Activated naive CD4-positive, alpha-beta T cell treated with anti-CD3 and anti-CD28 coated beads for 36 hours (primary cell): ENCODE measurements around the gene CMTM5. TPM values are rescaled to one million over a fixed set of nuclear protein-coding genes. Genes with fewer than 3 reads are reported as not detected.
A peak's percentile ranks its signal among the peaks of the same experiment; 100 is the strongest.

ENCODE experiments used
- CTCF ChIA-PET: fragments of 350-600 bp; sonication (Branson Sonifier 250); formaldehyde crosslinking; loops from one replicate; lab custom pipeline; 2021; ENCODE audit warnings: antibody characterized with exemption; lab: Charles Lee
- DNase-seq: peaks from one replicate; pipeline ENCODE4 v3.0.0-alpha.2; 2020
- H3K27ac Mint-ChIP-seq: one replicate; pipeline ENCODE4 v1.8.0; 2021; ENCODE audit warnings: mild to moderate bottlenecking, mixed read lengths
- H3K27me3 Mint-ChIP-seq: one replicate; pipeline ENCODE4 v1.8.0; 2021; ENCODE audit warnings: low read depth, mixed read lengths
- H3K36me3 Mint-ChIP-seq: one replicate; pipeline ENCODE4 v1.8.0; 2021; ENCODE audit warnings: low read depth, mixed read lengths
- H3K4me1 Mint-ChIP-seq: one replicate; pipeline ENCODE4 v1.8.0; 2021; ENCODE audit warnings: low read depth, mixed read lengths
- H3K4me3 Mint-ChIP-seq: one replicate; pipeline ENCODE4 v1.8.0; 2021; ENCODE audit warnings: mild to moderate bottlenecking, moderate library complexity, mixed read lengths
- H3K9me3 Mint-ChIP-seq: one replicate; pipeline ENCODE4 v1.8.0; 2021; ENCODE audit warnings: mixed read lengths
- intact Hi-C: fragments of 100-400 bp; cut with micrococcal nuclease; formaldehyde crosslinking; loops from one replicate; pipeline ENCODE4 v1.15.1; 2023
- total RNA-seq, 2 experiments: library from RNA; stranded (reverse); gene quantifications; one replicate each; pipeline ENCODE4 v1.2.3, GENCODE V29; 2021

CMTM5 gene
- total RNA-seq, 2 experiments from 2014 or later = not detected

DNA sequence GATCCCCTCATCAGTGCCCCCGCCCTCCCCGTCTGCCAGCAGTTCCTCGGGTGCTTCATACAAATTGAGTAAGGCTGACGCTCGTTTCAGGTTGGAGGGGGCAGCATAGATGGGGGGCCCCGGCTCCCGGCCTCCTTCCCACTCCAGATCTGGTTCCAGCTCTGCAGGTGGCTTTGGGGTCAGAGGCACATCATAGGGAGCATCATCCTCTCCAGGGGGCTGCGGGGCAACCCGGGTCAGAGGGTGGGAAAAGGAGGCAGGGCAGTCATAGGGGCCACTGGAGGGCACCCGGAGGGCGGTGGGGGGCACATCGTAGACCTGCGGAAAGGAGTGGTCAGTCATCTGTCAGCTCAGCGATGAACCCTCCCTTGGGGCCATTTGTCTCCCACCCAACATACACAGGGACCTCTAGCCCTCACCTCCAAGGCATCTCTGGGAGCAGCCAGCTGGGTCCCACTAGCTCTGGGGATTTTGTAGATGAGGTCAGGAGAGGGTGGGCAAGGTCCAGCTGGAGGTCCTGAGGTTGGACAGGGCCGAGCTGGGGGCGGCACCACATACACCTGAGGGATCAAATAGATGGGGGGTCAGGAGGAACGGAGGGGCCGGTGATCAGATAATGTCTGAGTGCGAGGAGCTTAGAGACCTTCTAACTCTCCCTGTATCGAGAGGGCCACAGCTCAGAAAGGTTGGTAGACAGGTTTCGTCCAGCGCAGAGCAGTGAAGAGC, 17.0 kb upstream of the CMTM5 start:
- intact Hi-C loops = no loop called here

DNA sequence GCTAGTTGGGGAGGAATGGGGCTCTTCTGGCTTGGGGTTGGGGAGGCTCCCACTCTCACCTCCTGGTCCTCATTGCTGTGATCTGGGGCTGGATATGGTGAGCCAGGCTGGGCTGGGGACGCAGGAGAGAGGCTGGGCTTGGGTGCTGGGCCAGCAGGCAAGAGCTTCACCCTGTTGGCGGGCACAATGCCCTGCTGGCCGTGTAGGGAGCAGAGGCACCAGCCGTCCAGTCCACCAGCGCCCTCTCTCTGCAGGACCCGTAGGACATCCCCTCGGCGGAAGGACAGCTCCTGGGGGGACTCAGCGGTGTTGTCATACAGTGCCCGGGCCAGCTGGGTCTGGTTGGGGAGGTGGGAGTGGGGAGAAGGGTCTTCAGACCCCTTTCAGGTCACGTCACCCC, 16.4 kb upstream of the CMTM5 start:
- intact Hi-C loops = no loop called here
- Mint-ChIP-seq H3K4me1 (peaks cover 3% of the 10 kb centered on the region), H3K27me3 (peaks cover 11% of the 10 kb centered on the region), H3K36me3 (no peaks in the 10 kb centered on the region), H3K9me3 (no peaks in the 10 kb centered on the region), H3K4me3 (no peak overlapping the region), H3K27ac (no peak overlapping the region)
- CTCF ChIA-PET = interaction anchor here (0.9 to 3.7 kb wide), 6 partner anchors 19 to 239 kb away, joined by 3 to 21 read pairs (median 3); no protein-coding TSS in a partner anchor
- DNase-seq = no peak

More for the DNA sequence above, 17.0 kb upstream of the CMTM5 start:
- H3K27ac Mint-ChIP-seq = no peak overlapping the region
- no peaks in the 10 kb centered on the region for H3K9me3 Mint-ChIP-seq
- peaks cover 2% of the 10 kb centered on the region for H3K4me1 Mint-ChIP-seq
- no peaks in the 10 kb centered on the region for H3K36me3 Mint-ChIP-seq
- no peak for DNase-seq
- CTCF ChIA-PET = interaction anchor here (1.1 to 3.7 kb wide), 5 partner anchors 20 to 239 kb away, joined by 3 to 21 read pairs (median 3); no protein-coding TSS in a partner anchor
- no peak overlapping the region for H3K4me3 Mint-ChIP-seq
- H3K27me3 Mint-ChIP-seq = peaks cover 9% of the 10 kb centered on the region

DNA sequence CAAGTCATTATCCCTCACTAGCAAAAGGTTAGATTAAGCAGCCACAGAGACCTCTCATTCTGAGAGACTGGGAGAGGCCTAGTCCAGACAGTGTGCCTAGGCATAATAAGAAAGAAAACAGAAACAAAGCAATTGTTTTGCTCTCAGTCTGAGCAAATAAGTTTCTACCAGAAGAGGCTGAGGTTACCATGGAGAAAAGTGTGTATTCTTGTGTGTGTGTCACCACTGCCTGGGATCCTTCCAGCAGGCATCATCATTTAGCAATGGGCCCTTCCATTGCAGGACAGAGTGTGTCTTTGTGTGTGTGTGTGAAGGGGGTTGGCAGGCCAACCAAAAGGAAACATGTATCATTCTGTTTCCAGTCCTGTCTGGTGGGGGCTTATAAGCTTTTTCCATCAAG, 15.5 kb upstream of the CMTM5 start:
- Mint-ChIP-seq H3K4me3 (no peak overlapping the region), H3K36me3 (no peaks in the 10 kb centered on the region), H3K27me3 (peaks cover 11% of the 10 kb centered on the region), H3K9me3 (no peaks in the 10 kb centered on the region), H3K27ac (no peak overlapping the region), H3K4me1 (peaks cover 3% of the 10 kb centered on the region)
- CTCF ChIA-PET = interaction anchor here (0.9 to 3.7 kb wide), 4 partner anchors 16 to 35 kb away, joined by 3 to 21 read pairs (median 4); no protein-coding TSS in a partner anchor
- intact Hi-C loops = no loop called here
- peak; percentile 10 for DNase-seq

DNA sequence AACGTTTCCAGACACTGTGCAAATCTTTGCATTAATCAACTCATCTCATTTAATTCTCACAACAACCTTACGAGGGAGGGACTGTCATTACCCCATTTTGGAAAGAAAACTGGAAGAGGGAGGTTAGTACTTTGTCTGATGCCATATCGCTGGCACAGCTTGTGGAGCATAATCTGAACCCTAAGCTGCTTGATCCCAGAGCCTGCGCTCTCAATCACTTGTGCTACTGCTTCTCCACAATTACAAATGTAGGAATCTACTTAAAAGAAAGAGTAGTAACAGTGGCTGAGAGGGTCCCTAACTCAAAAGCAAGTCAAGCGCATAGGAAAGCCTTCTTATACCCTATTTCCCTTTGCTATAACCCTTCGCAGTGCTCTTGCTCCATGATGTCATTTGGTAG, 15.1 kb upstream of the CMTM5 start:
- peaks cover 4% of the 10 kb centered on the region for H3K4me1 Mint-ChIP-seq
- H3K36me3 Mint-ChIP-seq = no peaks in the 10 kb centered on the region
- CTCF ChIA-PET = interaction anchor here (1.2 to 3.7 kb wide), 3 partner anchors 16 to 35 kb away, joined by 3 to 21 read pairs (median 4); no protein-coding TSS in a partner anchor
- intact Hi-C loops = no loop called here
- H3K9me3 Mint-ChIP-seq = no peaks in the 10 kb centered on the region
- DNase-seq = no peak
- H3K4me3 Mint-ChIP-seq = no peak overlapping the region
- peaks cover 15% of the 10 kb centered on the region for H3K27me3 Mint-ChIP-seq
- no peak overlapping the region for H3K27ac Mint-ChIP-seq

DNA sequence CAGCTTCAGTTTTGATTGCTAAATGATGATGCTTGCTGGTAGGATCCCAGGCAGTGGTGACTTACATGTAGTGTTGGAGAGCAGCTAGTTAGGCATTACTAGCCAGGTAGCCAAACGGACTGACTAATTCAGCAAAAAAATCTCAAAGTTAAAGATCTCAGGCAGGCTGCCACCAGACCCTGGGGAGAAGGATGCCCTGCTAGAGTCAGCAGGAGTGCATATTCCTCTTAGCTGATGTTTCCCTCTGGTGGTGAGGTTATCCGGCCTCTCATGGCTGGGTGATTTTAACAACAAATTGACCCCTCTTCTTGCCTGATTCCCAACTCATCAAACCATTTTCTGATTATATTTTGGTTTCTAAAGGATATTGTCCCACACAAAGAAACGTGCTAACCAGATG, 14.6 kb upstream of the CMTM5 start:
- CTCF ChIA-PET = interaction anchor here (1.1 to 3.7 kb wide), 4 partner anchors 17 to 117 kb away, joined by 3 to 21 read pairs (median 4); no protein-coding TSS in a partner anchor
- intact Hi-C loops = no loop called here
- Mint-ChIP-seq H3K27me3 (peaks cover 19% of the 10 kb centered on the region), H3K36me3 (no peaks in the 10 kb centered on the region), H3K4me1 (peaks cover 6% of the 10 kb centered on the region), H3K27ac (no peak overlapping the region), H3K9me3 (no peaks in the 10 kb centered on the region), H3K4me3 (no peak overlapping the region)
- no peak for DNase-seq

DNA sequence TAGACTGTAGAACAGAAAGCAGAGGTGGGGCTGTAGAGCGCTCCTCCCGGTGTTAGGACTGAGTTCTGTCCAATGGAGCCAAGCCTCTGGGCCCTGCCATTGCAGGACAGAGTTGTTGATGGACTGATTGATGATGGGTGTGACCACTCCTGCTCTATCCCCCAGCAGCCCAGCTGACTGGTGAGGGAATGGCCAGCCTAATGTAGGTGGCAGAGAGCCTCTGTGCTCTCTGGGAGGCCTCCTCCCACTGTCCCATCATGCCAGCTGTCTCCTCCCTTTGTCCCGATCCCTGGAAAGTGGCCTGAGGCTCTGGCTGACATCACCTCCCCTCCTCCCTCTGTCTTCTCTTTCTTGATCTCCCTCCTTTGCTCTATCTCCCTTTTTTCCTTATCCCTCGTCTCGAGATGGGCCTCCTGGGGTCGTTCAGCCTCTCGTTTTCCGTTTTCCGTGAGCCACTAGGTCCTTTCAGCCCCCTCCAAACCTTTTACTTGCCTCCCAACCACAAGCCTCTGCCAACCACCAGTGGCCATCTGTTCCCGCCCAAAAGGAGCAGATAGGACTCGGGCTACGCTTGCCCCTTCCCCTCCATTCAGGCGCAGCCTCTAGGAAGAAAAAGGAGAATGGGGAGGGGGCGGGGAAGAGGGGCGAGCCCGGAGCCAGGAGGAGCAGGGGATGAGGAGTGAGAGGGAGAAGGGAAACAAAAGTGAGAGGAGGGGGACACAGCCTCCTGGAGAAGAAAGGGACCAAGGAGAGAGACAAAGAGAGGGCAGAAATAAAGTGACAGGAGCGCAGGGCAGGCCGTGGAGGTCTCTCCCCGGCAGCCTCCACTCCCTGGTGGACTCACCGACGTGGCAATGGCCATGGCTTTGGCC, 12.4 kb upstream of the CMTM5 start:
- H3K27ac Mint-ChIP-seq = no peak overlapping the region
- H3K36me3 Mint-ChIP-seq = no peaks in the 10 kb centered on the region
- intact Hi-C loops = no loop called here
- peaks cover 6% of the 10 kb centered on the region for H3K4me1 Mint-ChIP-seq
- H3K27me3 Mint-ChIP-seq = peaks cover 26% of the 10 kb centered on the region
- H3K4me3 Mint-ChIP-seq = no peak overlapping the region
- H3K9me3 Mint-ChIP-seq = no peaks in the 10 kb centered on the region
- DNase-seq = no peak
- CTCF ChIA-PET = no interaction called here

DNA sequence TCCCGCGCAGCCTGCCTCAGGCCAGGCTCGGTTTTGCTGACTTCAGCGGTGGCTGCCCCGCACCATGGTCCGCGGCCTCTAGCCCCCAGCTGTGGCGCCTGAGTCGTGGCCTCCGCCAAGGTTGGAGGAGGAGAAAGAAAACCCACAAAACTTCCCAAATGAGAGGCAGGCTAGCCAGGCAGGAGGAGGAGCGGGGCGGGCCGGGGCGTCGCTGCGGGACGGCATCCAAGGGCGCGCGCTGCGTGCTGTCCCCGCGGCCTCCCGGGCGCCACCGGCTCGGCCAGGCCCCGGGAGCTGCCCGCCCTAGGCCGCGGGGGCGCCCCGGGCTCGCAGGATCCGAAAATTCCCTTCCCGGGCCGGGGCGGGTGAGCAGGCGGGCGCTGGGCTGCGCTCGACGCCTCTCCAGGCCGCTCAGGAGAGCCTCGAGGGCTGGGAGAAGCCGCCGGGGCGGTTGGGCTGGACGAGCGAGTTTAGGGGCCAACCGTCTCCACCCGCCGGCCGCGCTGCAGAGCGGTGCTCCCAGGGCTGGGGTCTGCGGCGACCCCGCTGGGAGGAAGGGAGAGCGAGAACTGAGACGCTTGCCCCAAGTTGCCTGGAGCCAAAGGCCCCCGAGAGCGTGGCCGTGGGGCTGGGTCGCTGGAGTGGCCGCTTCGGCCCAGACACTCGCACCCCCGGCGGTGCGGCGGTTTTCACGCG, 11.7 kb upstream of the CMTM5 start, which contains the start of gene EFS:
EFS (minus strand) TSS at position 137 of the 696 bp plus-strand sequence. CDS start 147 bp downstream, outside the sequence.
- Mint-ChIP-seq H3K4me3 (no peak within 1 kb of the TSS), H3K36me3 (no peaks in the 10 kb centered on the region), H3K27me3 (peaks cover 26% of the 10 kb centered on the region), H3K4me1 (peaks cover 6% of the 10 kb centered on the region), H3K9me3 (no peaks in the 10 kb centered on the region), H3K27ac (no peak within 1 kb of the TSS)
- CTCF ChIA-PET = interaction anchor here (0.6 to 1.1 kb wide), 3 partner anchors 17 to 94 kb away, joined by 3 read pairs; no protein-coding TSS in a partner anchor
- no peak for DNase-seq
- intact Hi-C loops = no loop called here

DNA sequence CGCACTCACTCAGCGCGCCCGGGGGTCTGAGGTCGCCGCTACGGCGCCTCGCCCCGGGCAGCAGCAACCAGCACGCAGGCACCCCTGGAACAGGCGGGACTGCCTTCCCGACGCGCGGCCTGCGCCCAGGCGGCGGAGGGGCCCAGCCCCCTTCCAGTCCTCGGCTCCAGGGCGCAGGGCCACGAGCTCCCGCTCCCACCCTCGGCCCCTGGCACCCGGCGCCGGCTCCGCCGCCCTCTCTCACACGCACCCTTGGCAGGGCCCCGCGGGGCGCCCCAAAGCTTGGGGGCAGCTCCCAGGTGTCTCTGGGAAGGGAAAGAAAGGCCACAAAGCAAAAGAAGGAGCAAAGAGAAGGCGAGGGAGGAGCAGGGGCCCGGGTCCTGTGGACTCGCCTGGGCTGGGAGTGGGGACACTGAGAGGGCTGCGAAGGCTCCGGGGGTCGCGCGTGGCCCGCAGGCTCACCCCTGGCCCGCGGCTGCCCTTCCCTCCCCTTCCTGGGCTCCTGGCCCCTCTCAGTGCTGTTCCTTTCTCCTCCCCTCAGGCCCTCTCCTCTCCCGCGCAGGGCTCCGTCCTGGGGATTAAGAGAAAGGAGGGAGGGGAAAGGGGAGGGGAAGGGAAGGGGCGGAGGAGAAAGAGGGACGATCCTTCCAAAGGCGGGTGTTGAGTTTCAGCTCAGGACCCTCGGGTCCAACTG, 11.0 kb upstream of the CMTM5 start:
- CTCF ChIA-PET = interaction anchor here (0.6 to 1.1 kb wide), 3 partner anchors 18 to 94 kb away, joined by 3 read pairs; no protein-coding TSS in a partner anchor
- H3K36me3 Mint-ChIP-seq = no peaks in the 10 kb centered on the region
- no peaks in the 10 kb centered on the region for H3K9me3 Mint-ChIP-seq
- H3K27ac Mint-ChIP-seq = no peak overlapping the region
- intact Hi-C loops = no loop called here
- no peak for DNase-seq
- H3K4me1 Mint-ChIP-seq = peaks cover 6% of the 10 kb centered on the region
- H3K27me3 Mint-ChIP-seq = peaks cover 26% of the 10 kb centered on the region
- no peak overlapping the region for H3K4me3 Mint-ChIP-seq

DNA sequence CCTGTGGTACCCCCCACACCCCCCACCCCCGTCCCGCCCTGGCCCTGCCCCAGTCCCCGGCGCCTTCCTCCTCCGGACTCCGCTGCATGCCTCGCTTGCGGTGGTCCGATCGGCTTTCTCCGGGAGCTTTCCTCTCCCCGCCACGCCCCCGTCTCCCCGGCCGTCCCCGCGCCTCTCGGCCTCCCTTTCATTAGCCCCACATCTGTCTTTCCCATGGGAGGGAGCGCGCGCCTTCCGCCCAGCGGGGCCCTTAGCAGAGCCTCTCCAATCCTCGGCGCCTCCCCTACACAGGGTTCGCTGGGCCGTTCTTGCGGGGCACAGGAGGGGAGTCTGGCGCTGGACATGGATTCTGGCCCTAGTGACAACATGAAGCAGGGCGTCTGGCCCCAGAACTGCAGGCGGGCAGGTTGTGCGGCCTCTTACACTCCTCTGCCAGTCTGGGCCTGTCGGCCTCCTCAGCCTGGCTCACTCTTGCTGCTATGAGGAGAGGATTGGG, 10.4 kb upstream of the CMTM5 start:
- H3K27me3 Mint-ChIP-seq = peaks cover 26% of the 10 kb centered on the region

DNA sequence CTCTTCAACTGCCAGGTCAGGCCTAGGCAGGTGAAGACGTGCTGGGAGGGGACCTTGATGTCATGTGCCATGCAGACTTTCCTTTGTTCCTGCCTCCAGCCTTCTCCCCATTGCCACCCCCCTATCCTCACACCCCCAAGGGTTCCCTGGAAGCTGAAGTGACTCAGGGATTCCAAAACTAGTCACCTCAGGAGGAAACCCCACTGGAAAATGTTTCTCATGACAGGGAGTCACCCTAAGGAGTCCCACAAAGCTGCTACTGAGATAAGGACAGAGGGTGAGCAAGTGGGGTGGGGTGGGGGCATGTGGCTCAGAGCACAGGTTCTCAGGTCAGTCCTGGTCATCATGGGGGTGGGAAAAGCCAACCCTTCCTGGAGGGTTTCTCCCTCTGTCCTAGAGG, 6.6 kb upstream of the CMTM5 start:
- Mint-ChIP-seq H3K4me1 (peaks cover 3% of the 10 kb centered on the region), H3K27ac (no peak overlapping the region), H3K36me3 (no peaks in the 10 kb centered on the region), H3K9me3 (no peaks in the 10 kb centered on the region), H3K27me3 (peaks cover 15% of the 10 kb centered on the region), H3K4me3 (no peak overlapping the region)
- no peak for DNase-seq
- intact Hi-C loops = no loop called here
- CTCF ChIA-PET = interaction anchor here (0.6 to 2.5 kb wide), 3 partner anchors 10 to 79 kb away, joined by 3 to 13 read pairs (median 3); no protein-coding TSS in a partner anchor

More for the DNA sequence above, 10.4 kb upstream of the CMTM5 start:
- CTCF ChIA-PET = interaction anchor here (1.1 kb wide), 1 partner anchor 19 kb away, joined by 3 read pairs; no protein-coding TSS in a partner anchor
- no peaks in the 10 kb centered on the region for H3K9me3 Mint-ChIP-seq
- no peaks in the 10 kb centered on the region for H3K36me3 Mint-ChIP-seq
- no peak overlapping the region for H3K27ac Mint-ChIP-seq
- H3K4me3 Mint-ChIP-seq = no peak overlapping the region
- intact Hi-C loops = no loop called here
- H3K4me1 Mint-ChIP-seq = peaks cover 6% of the 10 kb centered on the region
- no peak for DNase-seq

DNA sequence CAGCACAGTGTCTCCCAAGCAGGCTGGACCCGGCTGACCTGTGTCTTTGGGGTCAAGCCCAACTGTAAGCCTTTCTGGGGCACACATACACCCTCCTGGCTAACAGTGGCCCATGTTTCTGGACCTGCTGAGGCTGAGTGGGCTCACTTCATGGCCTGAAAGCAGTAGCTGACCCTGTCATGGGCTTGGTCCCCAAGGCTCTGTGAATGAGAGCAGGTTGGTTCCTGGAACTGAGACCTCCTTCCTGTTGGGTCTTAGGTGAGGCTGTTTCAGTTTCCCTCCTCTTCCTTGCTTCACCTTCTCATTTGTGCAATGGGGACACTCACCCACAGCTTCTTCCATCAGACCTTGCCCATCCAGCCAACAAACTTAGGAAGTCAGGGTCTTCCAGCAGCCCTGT, 5.0 kb upstream of the CMTM5 start:
- H3K4me3 Mint-ChIP-seq = no peak overlapping the region
- DNase-seq = no peak
- no peaks in the 10 kb centered on the region for H3K36me3 Mint-ChIP-seq
- peaks cover under 1% of the 10 kb centered on the region for H3K4me1 Mint-ChIP-seq
- intact Hi-C loops = no loop called here
- H3K27me3 Mint-ChIP-seq = peaks cover 10% of the 10 kb centered on the region
- CTCF ChIA-PET = no interaction called here
- no peaks in the 10 kb centered on the region for H3K9me3 Mint-ChIP-seq
- no peak overlapping the region for H3K27ac Mint-ChIP-seq
